Tibial nerve (tissue), 4 donors: Measurements from ENCODE around the gene DOCK9. TPM values are rescaled to one million over a fixed set of nuclear protein-coding genes. Genes with fewer than 3 reads are reported as not detected.

Source experiments
- DNase-seq, 2 donors: peaks; one replicate each; pipeline ENCODE4 v3.0.0-alpha.2; 2019; ENCODE audit warnings: low spot score in 2 of 2
- H3K27ac ChIP-seq, 4 donors: fragments of 200-600 bp; sonication (generic) in 3 of 4; one replicate each; pipeline ENCODE4 v1.5.1; 2017 to 2019; ENCODE audit warnings: mild to moderate bottlenecking in 1 of 4
- H3K27me3 ChIP-seq, 2 donors: fragments of 200-600 bp; sonication (generic) in 1 of 2; one replicate each; pipeline versions ENCODE4 v1.5.1 to v1.6.0; 2017 to 2019
- H3K36me3 ChIP-seq, 3 donors: fragments of 200-600 bp; sonication (generic); one replicate each; pipeline ENCODE4 v1.5.1; 2018 to 2019
- H3K4me1 ChIP-seq, 4 donors: fragments of 200-600 bp; sonication (generic) in 3 of 4; one replicate each; pipeline ENCODE4 v1.5.1; 2017 to 2019
- H3K4me3 ChIP-seq, 4 donors: fragments of 200-600 bp; sonication (generic) in 3 of 4; one replicate each; pipeline ENCODE4 v1.5.1; 2017 to 2019; ENCODE audit warnings: mild to moderate bottlenecking in 1 of 4, moderate library complexity in 1 of 4
- H3K9me3 ChIP-seq, 4 donors: fragments of 200-600 bp; sonication (generic) in 3 of 4; one replicate each; pipeline ENCODE4 v1.5.1; 2017 to 2019
- CTCF ChIP-seq, 5 experiments: fragments of 200-600 bp in 3 of 5; fragments of 450-650 bp in 2 of 5; sonication (generic) in 3 of 5; IDR thresholded peaks; one replicate each; pipeline ENCODE4 v1.5.1; 2016 to 2019; ENCODE audit warnings: antibody characterized with exemption in 5 of 5, mild to moderate bottlenecking in 3 of 5, moderate library complexity in 2 of 5
- EP300 ChIP-seq, 2 donors: sonication (generic); formaldehyde crosslinking; IDR thresholded peaks; one replicate each; pipeline ENCODE4 v1.6.1; 2017; ENCODE audit warnings: antibody characterized with exemption in 2 of 2, mild to moderate bottlenecking in 1 of 2
- POLR2A ChIP-seq, 2 donors: fragments of 450-650 bp; IDR thresholded peaks; one replicate each; pipeline ENCODE4 v1.6.1; 2017; ENCODE audit warnings: antibody characterized with exemption in 2 of 2, mild to moderate bottlenecking in 2 of 2, moderate library complexity in 2 of 2
- WGBS, 2 donors: methylation state at CpG; one replicate each; pipeline ENCODE4 v1.1.5; 2018; 5-methylcytosine and 5-hydroxymethylcytosine counted together
- total RNA-seq, 4 donors: library from RNA; depleted of rRNA; stranded (reverse); fragments of >200 nt; gene quantifications; one replicate each; pipeline ENCODE4 v1.1.0, GENCODE V29; 2016

Gene DOCK9
- total RNA-seq, 4 donors from 2014 or later = 147 to 258 (median 243) TPM

- Histone ChIP-seq H3K27ac (no peak overlapping the region), H3K27me3 (no peaks in the 10 kb centered on the region), H3K36me3 (peaks cover 0 to 38% (median 0%) of the 10 kb centered on the region in 3 donors), H3K4me3 (no peak overlapping the region), H3K9me3 (no peaks in the 10 kb centered on the region), H3K4me1 (peaks cover 0 to 9% (median 0%) of the 10 kb centered on the region in 4 donors)
- 96 to 97% methylated on average over 2 of the region's 2 CpGs for WGBS, 2 donors
- DNase-seq = no peak
- TF ChIP-seq CTCF (IDR thresholded peaks at IDR 0.05) (no peak), EP300 (IDR thresholded peaks at IDR 0.05) (no peak), POLR2A (IDR thresholded peaks at IDR 0.05) (no peak)
Observed at GRCh38 chr13:98838776-98839175, 139.1 kb downstream of the DOCK9 start.

DNA sequence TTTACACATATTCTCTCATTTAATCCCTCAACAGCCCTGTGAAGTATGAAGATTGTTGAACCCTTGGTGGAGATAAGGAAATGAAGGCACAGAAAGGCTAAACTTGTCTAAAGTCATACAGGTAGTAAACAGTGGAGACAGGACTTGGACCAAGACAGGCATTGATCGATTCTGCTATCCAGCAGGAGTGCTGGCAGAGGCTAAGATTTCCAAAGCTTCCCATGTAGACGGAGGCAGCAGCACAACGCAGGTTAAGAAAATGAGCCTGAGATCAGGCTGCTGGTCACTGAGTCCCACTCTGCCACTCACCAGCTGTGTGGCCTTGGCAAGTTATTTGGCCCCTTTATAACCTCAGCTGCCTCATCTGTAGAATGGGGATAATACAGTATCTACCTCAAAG, 140.0 kb downstream of the DOCK9 start:
- peaks cover 0 to 9% (median 0%) of the 10 kb centered on the region in 4 donors for H3K4me1 ChIP-seq
- DNase-seq = no peak
- H3K9me3 ChIP-seq = no peaks in the 10 kb centered on the region
- H3K4me3 ChIP-seq = no peak overlapping the region
- TF ChIP-seq EP300 (IDR thresholded peaks at IDR 0.05) (no peak), CTCF (IDR thresholded peaks at IDR 0.05) (no peak), POLR2A (IDR thresholded peaks at IDR 0.05) (no peak)
- 93% methylated on average over 3 of the region's 3 CpGs for WGBS, 2 donors
- H3K36me3 ChIP-seq = peaks cover 0 to 38% (median 0%) of the 10 kb centered on the region in 3 donors
- H3K27me3 ChIP-seq = no peaks in the 10 kb centered on the region
- no peak overlapping the region for H3K27ac ChIP-seq

DNA sequence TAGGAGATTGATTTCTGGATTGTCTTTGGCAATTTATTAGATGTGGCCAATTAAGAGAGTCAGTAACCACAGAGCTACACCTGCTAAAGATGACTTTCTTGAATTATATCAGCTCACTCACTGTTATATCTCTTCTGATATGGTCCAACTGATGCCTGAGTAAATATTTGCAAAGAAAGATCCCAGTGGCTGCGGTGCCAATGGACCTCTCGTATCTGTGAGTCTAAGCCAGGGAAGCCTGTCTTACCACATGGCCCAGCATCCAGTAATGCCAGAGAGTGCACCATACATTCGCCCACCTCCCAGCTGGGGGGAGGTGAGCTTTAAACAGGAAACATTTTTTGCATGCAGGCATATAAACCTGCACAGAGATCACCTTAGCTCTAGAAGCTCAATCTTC, 142.7 kb downstream of the DOCK9 start:
- peaks cover 0 to 4% (median 0%) of the 10 kb centered on the region in 4 donors for H3K4me1 ChIP-seq
- H3K9me3 ChIP-seq = no peaks in the 10 kb centered on the region
- no peak overlapping the region for H3K27ac ChIP-seq
- no peaks in the 10 kb centered on the region for H3K27me3 ChIP-seq
- TF ChIP-seq CTCF (IDR thresholded peaks at IDR 0.05) = no peak
- TF ChIP-seq POLR2A (IDR thresholded peaks at IDR 0.05) = no peak
- no peak for TF ChIP-seq EP300 (IDR thresholded peaks at IDR 0.05)
- no peak for DNase-seq
- no peak overlapping the region for H3K4me3 ChIP-seq
- peaks cover 0 to 65% (median 0%) of the 10 kb centered on the region in 3 donors for H3K36me3 ChIP-seq
- WGBS, 2 donors = 91 to 96% methylated on average over 3 of the region's 3 CpGs

DNA sequence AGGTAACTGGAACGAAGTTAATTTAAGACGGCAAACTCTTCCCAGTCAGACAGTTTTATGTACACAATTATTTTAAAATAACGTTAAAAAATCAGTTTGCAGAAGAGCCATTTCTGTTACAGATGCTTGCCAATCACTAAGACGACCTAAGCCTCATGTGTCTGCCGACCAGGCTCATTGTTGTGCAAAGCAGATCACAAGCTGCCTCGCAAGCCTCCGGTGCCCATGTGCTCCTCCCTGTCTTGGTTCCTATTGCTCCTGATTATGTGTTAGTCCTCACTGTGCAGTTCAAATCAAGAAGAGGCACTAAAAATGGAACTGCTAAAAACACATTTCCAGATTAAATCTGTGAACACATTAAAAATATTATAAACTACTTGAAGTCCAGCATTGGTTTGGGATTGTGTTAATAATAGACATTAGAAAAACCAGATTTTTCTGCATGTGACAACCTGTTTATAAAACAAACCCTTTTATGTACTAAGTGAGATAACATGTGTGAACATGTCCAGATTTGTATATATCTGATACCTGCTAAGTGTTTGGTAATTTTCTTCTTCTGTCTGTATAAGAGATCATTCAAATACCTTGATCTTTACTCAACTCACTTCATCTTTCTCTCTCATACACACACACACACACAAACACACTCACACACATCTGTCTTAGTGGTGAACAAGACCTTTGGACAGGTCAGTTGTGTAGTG, 143.5 kb downstream of the DOCK9 start:
- H3K4me1 ChIP-seq = no peaks in the 10 kb centered on the region
- TF ChIP-seq CTCF (IDR thresholded peaks at IDR 0.05) = no peak
- no peak for TF ChIP-seq EP300 (IDR thresholded peaks at IDR 0.05)
- no peak for TF ChIP-seq POLR2A (IDR thresholded peaks at IDR 0.05)
- DNase-seq = no peak
- 56 to 63% methylated on average over 7 of the region's 7 CpGs for WGBS, 2 donors
- H3K27ac ChIP-seq = no peak overlapping the region
- peaks cover 0 to 72% (median 0%) of the 10 kb centered on the region in 3 donors for H3K36me3 ChIP-seq
- no peaks in the 10 kb centered on the region for H3K27me3 ChIP-seq
- H3K9me3 ChIP-seq = no peaks in the 10 kb centered on the region
- no peak overlapping the region for H3K4me3 ChIP-seq

DNA sequence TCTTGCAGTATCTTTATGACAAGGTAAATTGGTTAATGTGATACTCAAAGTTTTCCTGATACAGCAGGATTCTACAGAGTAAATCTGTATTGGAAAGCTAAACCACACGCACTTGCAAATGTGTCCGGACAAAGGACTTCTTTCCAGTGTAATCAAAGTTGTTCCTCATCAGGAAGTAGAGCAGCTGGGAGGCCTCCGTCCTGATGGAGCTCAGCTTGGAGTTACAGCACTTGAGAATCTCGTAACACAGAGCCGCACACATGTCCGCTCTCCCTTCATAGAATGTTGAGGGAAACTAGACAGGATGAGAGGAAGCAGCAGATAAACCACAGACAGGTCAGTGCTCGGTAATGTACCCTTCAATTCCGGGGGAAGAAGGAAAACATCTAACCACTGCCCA, 146.6 kb downstream of the DOCK9 start:
- Histone ChIP-seq H3K4me1 (no peaks in the 10 kb centered on the region), H3K36me3 (peaks cover 0 to 83% (median 0%) of the 10 kb centered on the region in 3 donors), H3K4me3 (no peak overlapping the region), H3K27ac (no peak overlapping the region), H3K9me3 (no peaks in the 10 kb centered on the region), H3K27me3 (no peaks in the 10 kb centered on the region)
- TF ChIP-seq POLR2A (IDR thresholded peaks at IDR 0.05) = no peak
- no peak for TF ChIP-seq EP300 (IDR thresholded peaks at IDR 0.05)
- no peak for TF ChIP-seq CTCF (IDR thresholded peaks at IDR 0.05)
- WGBS, 2 donors = 85 to 92% methylated on average over 8 of the region's 8 CpGs
- DNase-seq = no peak
